Neutrophil (primary cell): ENCODE measurements around the gene KCNK3.

Experiments used
- H3K27ac ChIP-seq: fragments of 200-600 bp; sonication (generic); 2 replicates; pipeline ENCODE4 v1.5.1; 2016; ENCODE audit warnings: mild to moderate bottlenecking, moderate library complexity
- H3K27me3 ChIP-seq: fragments of 200-600 bp; sonication (generic); 2 replicates; pipeline ENCODE4 v1.6.0; 2016; ENCODE audit warnings: mild to moderate bottlenecking
- H3K36me3 ChIP-seq: fragments of 200-600 bp; sonication (generic); 2 replicates; pipeline ENCODE4 v1.5.1; 2017
- H3K4me1 ChIP-seq, 2 experiments: fragments of 200-600 bp in 1 of 2; sonication (generic) in 1 of 2; 1 replicate in 1 of 2; 2 replicates in 1 of 2; pipeline versions ENCODE4 v1.5.1 to v1.6.1; 2013 to 2016; ENCODE audit warnings: low read depth in 1 of 2, low read length in 1 of 2, mild to moderate bottlenecking in 1 of 2, moderate library complexity in 1 of 2; ENCODE audit not compliant: control insufficient read depth in 1 of 2, insufficient read depth in 1 of 2
- H3K4me3 ChIP-seq, 2 experiments: fragments of 200-600 bp in 1 of 2; sonication (generic) in 1 of 2; 1 replicate in 1 of 2; 2 replicates in 1 of 2; pipeline ENCODE4 v1.5.1; 2013 to 2016; ENCODE audit warnings: low read depth in 1 of 2, low read length in 1 of 2, mild to moderate bottlenecking in 1 of 2, moderate library complexity in 1 of 2
- H3K9me3 ChIP-seq: fragments of 200-600 bp; sonication (generic); 2 replicates; pipeline ENCODE4 v1.5.1; 2016
- TF ChIP-seq, protein P1 (sequence below): fragments of 200-600 bp; sonication (generic); IDR thresholded peaks from 2 replicates; pipeline ENCODE4 v1.5.1; 2016; ENCODE audit warnings: antibody characterized with exemption

Gene KCNK3

DNA sequence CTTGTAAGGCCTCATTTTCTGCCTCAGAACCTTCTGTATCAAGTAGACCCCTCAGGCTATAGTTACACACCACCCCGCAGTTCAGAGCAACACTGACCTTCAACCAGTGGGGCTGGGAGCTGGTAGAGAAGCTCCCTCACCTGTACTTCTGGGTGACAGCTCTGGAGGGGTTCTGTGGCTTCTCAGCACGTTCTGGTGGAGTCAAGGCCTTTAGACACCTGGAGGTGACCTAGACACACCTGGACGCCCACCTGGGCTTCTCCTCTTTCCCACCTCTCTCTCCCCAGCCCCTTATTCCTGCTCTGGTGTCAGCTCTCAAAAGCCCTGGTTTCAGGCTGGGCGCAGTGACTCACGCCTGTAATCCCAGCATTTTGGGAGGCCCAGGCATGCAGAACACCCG, 44.0 kb upstream of the KCNK3 start:
- Histone ChIP-seq H3K4me1 (no peaks in the 10 kb centered on the region), H3K9me3 (no peaks in the 10 kb centered on the region), H3K4me3 (no peak overlapping the region), H3K36me3 (no peaks in the 10 kb centered on the region), H3K27me3 (peaks cover 44% of the 10 kb centered on the region), H3K27ac (no peak overlapping the region)
- TF ChIP-seq, protein P1, sequence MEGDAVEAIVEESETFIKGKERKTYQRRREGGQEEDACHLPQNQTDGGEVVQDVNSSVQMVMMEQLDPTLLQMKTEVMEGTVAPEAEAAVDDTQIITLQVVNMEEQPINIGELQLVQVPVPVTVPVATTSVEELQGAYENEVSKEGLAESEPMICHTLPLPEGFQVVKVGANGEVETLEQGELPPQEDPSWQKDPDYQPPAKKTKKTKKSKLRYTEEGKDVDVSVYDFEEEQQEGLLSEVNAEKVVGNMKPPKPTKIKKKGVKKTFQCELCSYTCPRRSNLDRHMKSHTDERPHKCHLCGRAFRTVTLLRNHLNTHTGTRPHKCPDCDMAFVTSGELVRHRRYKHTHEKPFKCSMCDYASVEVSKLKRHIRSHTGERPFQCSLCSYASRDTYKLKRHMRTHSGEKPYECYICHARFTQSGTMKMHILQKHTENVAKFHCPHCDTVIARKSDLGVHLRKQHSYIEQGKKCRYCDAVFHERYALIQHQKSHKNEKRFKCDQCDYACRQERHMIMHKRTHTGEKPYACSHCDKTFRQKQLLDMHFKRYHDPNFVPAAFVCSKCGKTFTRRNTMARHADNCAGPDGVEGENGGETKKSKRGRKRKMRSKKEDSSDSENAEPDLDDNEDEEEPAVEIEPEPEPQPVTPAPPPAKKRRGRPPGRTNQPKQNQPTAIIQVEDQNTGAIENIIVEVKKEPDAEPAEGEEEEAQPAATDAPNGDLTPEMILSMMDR = no peak

DNA sequence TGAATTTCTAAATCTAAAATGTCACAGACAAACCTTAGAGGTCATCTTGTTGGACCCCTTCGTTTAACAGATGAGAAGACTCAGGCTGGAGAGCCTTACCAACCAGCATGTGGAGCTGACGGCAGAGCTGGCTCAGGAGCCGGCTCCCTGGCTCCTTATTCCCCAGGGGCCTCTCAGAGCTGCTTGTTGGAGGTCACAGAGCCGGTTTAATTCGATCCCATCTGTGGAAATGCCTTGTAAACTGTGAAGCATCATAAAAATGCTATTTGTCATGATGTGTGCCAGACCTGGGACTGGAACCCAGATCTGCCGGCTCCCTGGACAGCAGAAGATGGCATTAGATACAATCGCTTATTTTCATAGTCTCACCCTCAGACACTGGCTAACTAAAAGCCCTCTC, 43.2 kb upstream of the KCNK3 start:
- no peaks in the 10 kb centered on the region for H3K36me3 ChIP-seq
- no peaks in the 10 kb centered on the region for H3K4me1 ChIP-seq
- no peaks in the 10 kb centered on the region for H3K9me3 ChIP-seq
- H3K27me3 ChIP-seq = peaks cover 36% of the 10 kb centered on the region
- H3K4me3 ChIP-seq = no peak overlapping the region
- no peak overlapping the region for H3K27ac ChIP-seq
- TF ChIP-seq, protein P1 = no peak

GRCh38 chr2:26649992-26650712, 42.4 kb upstream of the KCNK3 start:
- H3K9me3 ChIP-seq = no peaks in the 10 kb centered on the region
- H3K27ac ChIP-seq = no peak overlapping the region
- H3K36me3 ChIP-seq = no peaks in the 10 kb centered on the region
- TF ChIP-seq, protein P1 = no peak
- H3K4me1 ChIP-seq = no peaks in the 10 kb centered on the region
- H3K27me3 ChIP-seq = peaks cover 27% of the 10 kb centered on the region
- H3K4me3 ChIP-seq = no peak overlapping the region

- no peak overlapping the region for H3K27ac ChIP-seq
- H3K36me3 ChIP-seq = no peaks in the 10 kb centered on the region
- peaks cover 20% of the 10 kb centered on the region for H3K27me3 ChIP-seq
- TF ChIP-seq, protein P1 = no peak
- H3K4me3 ChIP-seq = no peak overlapping the region
- no peaks in the 10 kb centered on the region for H3K4me1 ChIP-seq
- H3K9me3 ChIP-seq = no peaks in the 10 kb centered on the region
Observed at GRCh38 chr2:26650713-26651469, 41.6 kb upstream of the KCNK3 start.

- Histone ChIP-seq H3K4me1 (no peaks in the 10 kb centered on the region), H3K27me3 (peaks cover 15% of the 10 kb centered on the region), H3K27ac (no peak overlapping the region), H3K36me3 (no peaks in the 10 kb centered on the region), H3K9me3 (no peaks in the 10 kb centered on the region), H3K4me3 (no peak overlapping the region)
- TF ChIP-seq, protein P1 = no peak
Observed at GRCh38 chr2:26651470-26651771, 41.1 kb upstream of the KCNK3 start.
